GM23338 (cell line): Measurements from ENCODE around the gene DNAH6. TPM values are rescaled to one million over a fixed set of nuclear protein-coding genes. Genes with fewer than 3 reads are reported as not detected.

Experiments
- ATAC-seq: fragments of 200-7000 bp; cut with Tn5 transposase; 3 replicates; pipeline ENCODE4 v1.9.1; 2020
- DNase-seq: peaks from one replicate; pipeline ENCODE4 v3.0.0-alpha.2; 2015; ENCODE audit warnings: low spot score
- H2AFZ ChIP-seq: fragments of 200-600 bp; sonication (generic); 2 replicates; pipeline ENCODE4 v1.8.0; 2016; ENCODE audit warnings: antibody characterized with exemption, mild to moderate bottlenecking, moderate library complexity
- H3F3A ChIP-seq: fragments of 200-600 bp; sonication (generic); replicated peaks from 2 replicates; pipeline ENCODE4 v1.8.0; 2017; ENCODE audit warnings: antibody characterized with exemption, mixed run types, low read depth
- H3K27ac ChIP-seq: fragments of 200-600 bp; sonication (generic); 2 replicates; pipeline ENCODE4 v1.6.1; 2016; ENCODE audit warnings: low read depth
- H3K27me3 ChIP-seq: fragments of 200-600 bp; sonication (generic); 2 replicates; pipeline ENCODE4 v1.8.0; 2016; ENCODE audit warnings: mild to moderate bottlenecking, mixed run types, moderate library complexity; ENCODE audit not compliant: insufficient read depth
- H3K36me3 ChIP-seq: fragments of 200-600 bp; sonication (generic); 2 replicates; pipeline ENCODE4 v1.8.0; 2016; ENCODE audit warnings: mild to moderate bottlenecking; ENCODE audit not compliant: insufficient read depth
- H3K4me1 ChIP-seq: fragments of 200-600 bp; sonication (generic); 2 replicates; pipeline ENCODE4 v1.8.0; 2016; ENCODE audit warnings: mild to moderate bottlenecking, moderate library complexity; ENCODE audit not compliant: insufficient read depth
- H3K4me2 ChIP-seq: fragments of 200-600 bp; sonication (generic); 2 replicates; pipeline ENCODE4 v1.7.1; 2017; ENCODE audit warnings: mixed run types
- H3K4me3 ChIP-seq: fragments of 200-600 bp; sonication (generic); 2 replicates; pipeline ENCODE4 v1.6.1; 2016; ENCODE audit warnings: mixed run types
- H3K79me2 ChIP-seq: fragments of 200-600 bp; sonication (generic); replicated peaks from 2 replicates; pipeline ENCODE4 v1.8.0; 2017; ENCODE audit warnings: mild to moderate bottlenecking; ENCODE audit not compliant: insufficient read depth
- H3K9me2 ChIP-seq: fragments of 200-600 bp; sonication (generic); 2 replicates; pipeline ENCODE4 v1.8.0; 2017; ENCODE audit not compliant: insufficient read depth
- H4K20me1 ChIP-seq: fragments of 200-600 bp; sonication (generic); replicated peaks from 2 replicates; pipeline ENCODE4 v1.8.0; 2017; ENCODE audit warnings: mild to moderate bottlenecking; ENCODE audit not compliant: insufficient read depth
- H3K27ac Mint-ChIP-seq: 2 replicates; pipeline ENCODE4 v1.8.0; 2020; ENCODE audit warnings: inconsistent platforms, mild to moderate bottlenecking, moderate library complexity, mixed read lengths
- H3K27me3 Mint-ChIP-seq: 3 replicates; pipeline ENCODE4 v1.8.0; 2022; ENCODE audit warnings: low read depth, mild to moderate bottlenecking, moderate library complexity, mixed read lengths, inconsistent platforms; ENCODE audit not compliant: insufficient read depth, poor library complexity
- H3K36me3 Mint-ChIP-seq: 3 replicates; pipeline ENCODE4 v1.8.0; 2021; ENCODE audit warnings: low read depth, mild to moderate bottlenecking, inconsistent platforms, moderate library complexity, mixed read lengths
- H3K4me1 Mint-ChIP-seq: 3 replicates; pipeline ENCODE4 v1.8.0; 2020; ENCODE audit warnings: mild to moderate bottlenecking, inconsistent platforms, mixed read lengths
- H3K4me3 Mint-ChIP-seq: 3 replicates; pipeline ENCODE4 v1.8.0; 2021; ENCODE audit warnings: moderate library complexity, mild to moderate bottlenecking, inconsistent platforms, mixed read lengths
- H3K9me3 Mint-ChIP-seq: 3 replicates; pipeline ENCODE4 v1.8.0; 2020; ENCODE audit warnings: moderate library complexity, mild to moderate bottlenecking, inconsistent platforms, mixed read lengths
- CREB1 ChIP-seq: fragments of 250-450 bp; sonication (Bioruptor Pico); IDR thresholded peaks from 2 replicates; pipeline ENCODE4 v1.5.0; 2020; ENCODE audit warnings: low read depth, mild to moderate bottlenecking, moderate library complexity
- CTCF ChIP-seq, 2 experiments: fragments of 200-600 bp in 1 of 2; sonication (generic) in 1 of 2; conservative IDR thresholded peaks; 2 replicates each; pipeline versions ENCODE4 v1.5.1 to v1.6.1; 2016 to 2017; ENCODE audit warnings: antibody characterized with exemption in 2 of 2, low read depth in 2 of 2, mild to moderate bottlenecking in 2 of 2, moderate library complexity in 1 of 2
- ETS1 ChIP-seq: IDR thresholded peaks from 2 replicates; pipeline ENCODE4 v1.6.1; 2016; ENCODE audit warnings: antibody characterized with exemption
- EZH2 ChIP-seq: fragments of 200-600 bp; sonication (generic); IDR thresholded peaks from one replicate; pipeline ENCODE4 v1.8.0; 2017; ENCODE audit warnings: antibody characterized with exemption, mild to moderate bottlenecking, low read depth; ENCODE audit not compliant: unreplicated experiment
- EZH2phosphoT487 ChIP-seq: fragments of 200-600 bp; sonication (generic); IDR thresholded peaks from one replicate; pipeline ENCODE4 v1.8.1; 2018; ENCODE audit warnings: antibody characterized with exemption; ENCODE audit not compliant: unreplicated experiment
- JUNB ChIP-seq: IDR thresholded peaks from one replicate; pipeline ENCODE4 v1.6.1; 2016; ENCODE audit warnings: antibody characterized with exemption; ENCODE audit not compliant: unreplicated experiment
- NANOG ChIP-seq: IDR thresholded peaks from 2 replicates; pipeline ENCODE4 v1.6.1; 2016; ENCODE audit warnings: antibody characterized with exemption, borderline replicate concordance
- POLR2AphosphoS5 ChIP-seq: IDR thresholded peaks from 2 replicates; pipeline ENCODE4 v1.6.1; 2016; ENCODE audit warnings: antibody characterized with exemption, low read depth
- STAT1 ChIP-seq: IDR thresholded peaks from one replicate; pipeline ENCODE4 v1.6.1; 2016; ENCODE audit warnings: antibody characterized with exemption; ENCODE audit not compliant: unreplicated experiment
- ZNF114 ChIP-seq: fragments of 250-450 bp; sonication (Bioruptor Pico); IDR thresholded peaks from 2 replicates; pipeline ENCODE4 v1.5.0; 2020; ENCODE audit warnings: mild to moderate bottlenecking, moderate library complexity
- ZNF331 ChIP-seq: fragments of 250-450 bp; sonication (Bioruptor Pico); IDR thresholded peaks from 2 replicates; pipeline ENCODE4 v1.5.0; 2020; ENCODE audit warnings: low read depth, mild to moderate bottlenecking, moderate library complexity
- ZNF462 ChIP-seq: fragments of 250-450 bp; sonication (Bioruptor Pico); IDR thresholded peaks from 2 replicates; pipeline ENCODE4 v1.5.0; 2020; ENCODE audit warnings: mild to moderate bottlenecking, moderate library complexity
- polyA plus RNA-seq: library from polyadenylated mRNA; unstranded; fragments of >200 nt; fragmentation: Nextera tagmentation; extraction: Ambion mirVana; gene quantifications from 2 replicates; pipeline ENCODE4 v1.2.1, GENCODE V29; 2016
- total RNA-seq: library from RNA; depleted of rRNA; stranded (reverse); fragments of >200 nt; shearing (Covaris generic); gene quantifications from 2 replicates; pipeline ENCODE4 v1.2.3, GENCODE V29; 2014
- TF ChIP-seq, protein P1 (sequence below): IDR thresholded peaks from one replicate; pipeline ENCODE4 v1.6.1; 2018; ENCODE audit warnings: antibody characterized with exemption; ENCODE audit not compliant: unreplicated experiment

The DNAH6 gene
- total and polyA plus RNA-seq, 2 experiments from 2014 or later, result 0.27 to 0.31 TPM

DNA sequence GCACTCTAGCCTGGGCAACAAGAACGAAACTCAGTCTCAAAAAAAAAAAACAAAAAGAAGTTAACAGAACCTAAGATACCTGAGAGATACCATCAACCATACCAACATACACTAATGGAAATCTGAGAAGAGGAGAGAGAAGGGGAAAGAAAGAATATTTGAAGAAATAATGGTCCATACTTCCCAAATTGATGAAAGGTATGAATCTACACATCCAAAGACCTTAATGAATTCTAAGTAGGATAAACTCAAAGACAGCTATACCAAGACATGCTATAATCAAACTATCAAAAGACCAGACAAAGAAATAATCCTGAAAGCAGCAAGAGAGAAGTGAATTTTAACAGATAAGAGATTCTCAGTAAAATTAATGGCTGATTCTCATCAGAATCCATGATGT, 255.0 kb downstream of the DNAH6 start:
- TF ChIP-seq ZNF462 (no peak), CREB1 (no peak), POLR2AphosphoS5 (no peak), ETS1 (no peak), ZNF331 (CRISPR knock-in tag) (no peak), STAT1 (no peak), CTCF (conservative IDR thresholded peaks at IDR 0.05; ENCODE audit: low read depth in 2 of 2) (no peak), EZH2 (no peak), NANOG (no peak), EZH2phosphoT487 (no peak), ZNF114 (CRISPR knock-in tag) (no peak), JUNB (no peak)
- TF ChIP-seq, protein P1, sequence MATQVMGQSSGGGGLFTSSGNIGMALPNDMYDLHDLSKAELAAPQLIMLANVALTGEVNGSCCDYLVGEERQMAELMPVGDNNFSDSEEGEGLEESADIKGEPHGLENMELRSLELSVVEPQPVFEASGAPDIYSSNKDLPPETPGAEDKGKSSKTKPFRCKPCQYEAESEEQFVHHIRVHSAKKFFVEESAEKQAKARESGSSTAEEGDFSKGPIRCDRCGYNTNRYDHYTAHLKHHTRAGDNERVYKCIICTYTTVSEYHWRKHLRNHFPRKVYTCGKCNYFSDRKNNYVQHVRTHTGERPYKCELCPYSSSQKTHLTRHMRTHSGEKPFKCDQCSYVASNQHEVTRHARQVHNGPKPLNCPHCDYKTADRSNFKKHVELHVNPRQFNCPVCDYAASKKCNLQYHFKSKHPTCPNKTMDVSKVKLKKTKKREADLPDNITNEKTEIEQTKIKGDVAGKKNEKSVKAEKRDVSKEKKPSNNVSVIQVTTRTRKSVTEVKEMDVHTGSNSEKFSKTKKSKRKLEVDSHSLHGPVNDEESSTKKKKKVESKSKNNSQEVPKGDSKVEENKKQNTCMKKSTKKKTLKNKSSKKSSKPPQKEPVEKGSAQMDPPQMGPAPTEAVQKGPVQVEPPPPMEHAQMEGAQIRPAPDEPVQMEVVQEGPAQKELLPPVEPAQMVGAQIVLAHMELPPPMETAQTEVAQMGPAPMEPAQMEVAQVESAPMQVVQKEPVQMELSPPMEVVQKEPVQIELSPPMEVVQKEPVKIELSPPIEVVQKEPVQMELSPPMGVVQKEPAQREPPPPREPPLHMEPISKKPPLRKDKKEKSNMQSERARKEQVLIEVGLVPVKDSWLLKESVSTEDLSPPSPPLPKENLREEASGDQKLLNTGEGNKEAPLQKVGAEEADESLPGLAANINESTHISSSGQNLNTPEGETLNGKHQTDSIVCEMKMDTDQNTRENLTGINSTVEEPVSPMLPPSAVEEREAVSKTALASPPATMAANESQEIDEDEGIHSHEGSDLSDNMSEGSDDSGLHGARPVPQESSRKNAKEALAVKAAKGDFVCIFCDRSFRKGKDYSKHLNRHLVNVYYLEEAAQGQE, result no peak
- Mint-ChIP-seq H3K27ac (no peak overlapping the region), H3K4me3 (no peak overlapping the region), H3K27me3 (no peaks in the 10 kb centered on the region), H3K4me1 (no peaks in the 10 kb centered on the region), H3K9me3 (peaks cover 24% of the 10 kb centered on the region), H3K36me3 (peaks cover 4% of the 10 kb centered on the region; the same call in 2 of the 3 replicates)
- Histone ChIP-seq H3F3A (no peaks in the 10 kb centered on the region), H4K20me1 (no peaks in the 10 kb centered on the region), H3K4me3 (no peak overlapping the region), H3K79me2 (no peaks in the 10 kb centered on the region), H3K27ac (no peak overlapping the region), H3K36me3 (peaks cover 4% of the 10 kb centered on the region; the same call in 1 of the 2 replicates), H3K27me3 (no peaks in the 10 kb centered on the region), H2AFZ (no peak overlapping the region), H3K4me2 (no peak overlapping the region), H3K4me1 (no peaks in the 10 kb centered on the region), H3K9me2 (no peaks in the 10 kb centered on the region; the same call in none of the 2 replicates)
- DNase-seq, result no peak
- no peak for ATAC-seq
